Measurements from ENCODE around the gene NHERF2.

Gene NHERF2

DNA sequence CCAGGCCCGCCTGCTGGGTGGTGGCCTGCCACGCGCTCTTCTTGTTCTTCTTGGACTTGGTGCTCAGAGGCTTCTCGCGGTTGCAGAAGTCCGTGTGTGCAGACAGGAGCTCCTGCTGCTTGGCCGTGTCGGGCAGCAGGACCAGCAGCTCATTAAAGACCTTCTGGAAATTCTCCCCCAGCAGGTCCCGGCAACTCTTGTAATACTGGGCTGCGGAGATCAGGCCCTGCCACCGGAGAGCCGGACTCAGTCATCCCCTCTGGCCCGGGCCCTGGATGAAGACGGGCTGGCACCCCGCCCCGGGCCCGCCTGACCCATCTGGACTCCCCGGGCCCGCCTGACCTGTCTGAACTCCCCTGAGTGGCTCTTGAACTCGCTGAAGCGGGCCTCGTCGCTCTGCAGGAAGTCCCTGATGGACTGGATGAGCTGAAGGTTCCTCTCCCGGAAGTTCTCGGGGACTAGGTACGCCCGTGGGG, 28.3 kb upstream of the NHERF2 start:
- TF ChIP-seq GATA2 (IDR thresholded peaks at IDR 0.05; ENCODE audit: low read depth, low read length) (no peak), GATA3 (IDR thresholded peaks at IDR 0.05; ENCODE audit: low read depth, low read length) (no peak)

- no peak for TF ChIP-seq GATA3 (IDR thresholded peaks at IDR 0.05; ENCODE audit: low read depth, low read length)
- TF ChIP-seq GATA2 (IDR thresholded peaks at IDR 0.05; ENCODE audit: low read depth, low read length): no peak
Measured at GRCh38 chr16:1998852-1999801, 27.6 kb upstream of the NHERF2 start.

DNA sequence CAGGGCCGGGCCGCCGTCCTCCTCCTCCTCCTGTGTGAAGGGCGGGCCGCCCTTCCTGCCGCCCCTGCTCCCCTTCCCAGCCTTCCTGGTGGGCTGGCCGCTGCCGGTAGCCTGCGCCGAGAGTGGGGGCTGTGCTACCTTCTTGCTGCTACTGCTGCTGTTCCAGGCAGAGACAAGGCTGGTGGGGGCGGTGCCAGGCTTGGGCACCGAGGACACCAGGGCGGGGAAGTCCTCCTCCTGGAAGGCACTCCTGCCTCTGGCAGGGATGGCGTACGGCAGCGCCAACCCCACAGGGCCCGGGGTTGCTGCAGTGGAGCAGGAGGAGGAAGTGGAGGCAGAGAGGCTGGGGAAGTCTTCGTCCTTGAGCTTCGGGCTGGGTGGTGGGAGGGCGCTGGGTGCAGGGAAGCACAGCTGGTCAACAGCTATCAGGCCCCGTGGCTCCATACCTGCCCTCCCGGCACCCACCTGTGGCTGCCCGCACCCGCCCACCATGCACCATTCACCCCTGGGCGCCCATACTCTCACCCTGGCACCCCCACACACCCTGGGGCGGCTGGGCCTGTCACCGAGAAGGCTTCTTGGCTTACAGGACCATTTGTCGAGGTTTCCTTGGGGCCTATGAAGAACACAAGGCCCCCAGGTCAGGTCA, 26.7 kb upstream of the NHERF2 start:
- TF ChIP-seq GATA3 (IDR thresholded peaks at IDR 0.05; ENCODE audit: low read depth, low read length) (no peak), GATA2 (IDR thresholded peaks at IDR 0.05; ENCODE audit: low read depth, low read length) (no peak)

DNA sequence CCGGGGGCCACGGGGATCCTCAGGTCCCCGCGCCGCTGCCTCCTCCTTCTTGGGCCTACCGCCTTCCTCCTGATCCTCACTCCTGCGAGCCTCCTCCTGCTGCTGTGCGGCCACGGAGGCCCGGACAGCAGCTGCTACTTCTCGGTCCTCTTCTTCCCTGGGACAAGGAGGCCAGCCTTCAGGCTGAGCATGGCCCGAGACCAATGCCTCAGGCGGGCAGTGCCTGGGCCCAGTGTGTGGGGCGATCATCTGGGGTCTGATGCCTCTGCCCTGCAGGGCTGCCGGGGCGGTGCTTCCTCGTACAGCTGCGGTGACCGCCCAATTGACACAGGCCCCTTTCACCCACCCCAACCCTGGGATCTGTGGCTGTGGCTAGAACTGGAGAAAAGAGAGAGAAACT, 25.7 kb upstream of the NHERF2 start:
- no peak for TF ChIP-seq GATA2 (IDR thresholded peaks at IDR 0.05; ENCODE audit: low read depth, low read length)
- no peak for TF ChIP-seq GATA3 (IDR thresholded peaks at IDR 0.05; ENCODE audit: low read depth, low read length)

DNA sequence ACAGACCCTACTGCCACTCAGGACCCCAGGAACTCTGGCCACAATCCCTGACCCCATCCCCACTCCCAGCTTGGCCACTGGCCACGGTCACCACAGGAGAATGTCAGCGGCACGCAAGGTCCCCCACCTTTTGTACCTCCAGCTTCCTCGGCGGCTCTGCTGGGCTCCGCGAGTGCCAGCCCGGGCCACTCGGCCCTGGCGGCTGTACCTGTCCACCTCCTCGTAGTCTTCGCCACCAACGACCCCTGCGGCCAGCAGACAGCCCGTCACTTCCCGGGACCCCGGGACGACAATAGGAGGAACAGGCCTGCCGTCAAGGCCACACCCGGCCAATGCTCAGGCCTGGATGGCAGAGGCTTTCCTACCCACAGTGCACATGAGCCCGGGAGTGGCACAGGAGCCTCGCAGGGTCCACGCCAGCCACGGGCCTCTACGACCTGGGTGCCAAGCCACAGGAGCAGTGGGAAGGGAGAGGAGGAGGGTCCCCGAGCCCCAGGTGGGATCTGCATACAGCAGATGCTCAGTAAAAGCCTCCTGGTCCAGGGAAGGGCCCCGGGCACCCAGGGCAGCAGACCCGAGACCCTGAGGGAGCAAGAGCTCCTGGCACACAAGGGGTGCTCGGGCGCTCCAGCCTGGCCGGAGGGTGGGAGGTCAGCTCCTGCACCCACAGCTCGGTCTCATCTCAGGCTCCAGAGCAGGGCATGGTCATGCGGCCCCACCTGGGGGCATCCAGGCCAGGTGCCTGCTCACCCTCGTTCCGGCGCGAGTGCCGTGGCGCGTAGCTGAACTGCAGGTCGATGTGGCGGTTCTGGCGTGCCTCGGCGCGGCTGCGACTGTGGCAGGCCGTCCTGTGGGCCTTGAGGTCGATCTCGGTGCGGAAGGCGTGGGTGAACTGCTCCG, 25.0 kb upstream of the NHERF2 start:
- TF ChIP-seq GATA3 (IDR thresholded peaks at IDR 0.05; ENCODE audit: low read depth, low read length) (no peak), GATA2 (IDR thresholded peaks at IDR 0.05; ENCODE audit: low read depth, low read length) (no peak)

DNA sequence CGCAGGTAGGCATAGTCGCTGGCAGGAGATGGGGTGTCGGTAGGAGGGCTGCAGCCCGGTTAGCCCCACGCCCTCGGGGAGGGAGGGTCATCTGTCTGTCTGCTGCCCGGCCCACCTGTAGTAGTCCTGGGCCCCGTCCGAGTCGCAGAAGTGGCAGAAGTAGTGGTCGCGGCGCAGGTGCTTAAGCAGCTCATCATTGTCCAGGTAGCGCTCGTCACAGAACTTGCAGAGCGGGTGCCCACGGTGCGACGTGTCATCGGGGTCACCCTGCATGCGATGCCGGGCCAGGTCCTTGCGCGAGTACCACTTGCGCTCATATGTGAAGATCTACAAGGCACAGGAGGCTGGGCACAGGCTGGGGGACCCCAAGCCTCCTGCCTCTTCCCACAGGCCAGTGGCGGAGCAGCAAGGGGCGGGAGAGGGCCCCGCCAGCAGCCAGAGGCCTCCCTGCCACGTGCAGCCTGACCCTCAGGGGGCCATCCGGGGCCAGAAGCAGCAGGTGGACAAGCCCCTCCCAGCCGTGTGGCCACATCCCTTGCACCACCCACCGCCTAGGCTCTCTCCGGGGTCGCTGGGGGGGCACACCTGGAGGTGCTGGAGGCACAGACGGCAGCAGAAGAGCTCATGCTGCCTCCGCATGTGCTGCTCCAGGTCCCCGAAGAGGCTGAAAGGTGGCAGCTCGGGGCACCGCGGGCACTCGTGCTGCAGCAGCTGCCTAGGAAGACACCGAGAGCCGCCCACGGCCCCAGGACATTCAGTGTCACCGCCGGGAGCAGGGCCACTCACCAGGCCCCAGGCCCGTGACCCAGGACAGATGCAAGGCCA, 24.1 kb upstream of the NHERF2 start:
- TF ChIP-seq GATA2 (IDR thresholded peaks at IDR 0.05; ENCODE audit: low read depth, low read length) (no peak), GATA3 (IDR thresholded peaks at IDR 0.05; ENCODE audit: low read depth, low read length) (no peak)

GRCh38 chr16:2003231-2003826, 23.4 kb upstream of the NHERF2 start:
- TF ChIP-seq GATA3 (IDR thresholded peaks at IDR 0.05; ENCODE audit: low read depth, low read length) (no peak), GATA2 (IDR thresholded peaks at IDR 0.05; ENCODE audit: low read depth, low read length) (no peak)

- TF ChIP-seq GATA2 (IDR thresholded peaks at IDR 0.05; ENCODE audit: low read depth, low read length) (no peak), GATA3 (IDR thresholded peaks at IDR 0.05; ENCODE audit: low read depth, low read length) (no peak)
Measured at GRCh38 chr16:2003827-2004641, 22.7 kb upstream of the NHERF2 start.

DNA sequence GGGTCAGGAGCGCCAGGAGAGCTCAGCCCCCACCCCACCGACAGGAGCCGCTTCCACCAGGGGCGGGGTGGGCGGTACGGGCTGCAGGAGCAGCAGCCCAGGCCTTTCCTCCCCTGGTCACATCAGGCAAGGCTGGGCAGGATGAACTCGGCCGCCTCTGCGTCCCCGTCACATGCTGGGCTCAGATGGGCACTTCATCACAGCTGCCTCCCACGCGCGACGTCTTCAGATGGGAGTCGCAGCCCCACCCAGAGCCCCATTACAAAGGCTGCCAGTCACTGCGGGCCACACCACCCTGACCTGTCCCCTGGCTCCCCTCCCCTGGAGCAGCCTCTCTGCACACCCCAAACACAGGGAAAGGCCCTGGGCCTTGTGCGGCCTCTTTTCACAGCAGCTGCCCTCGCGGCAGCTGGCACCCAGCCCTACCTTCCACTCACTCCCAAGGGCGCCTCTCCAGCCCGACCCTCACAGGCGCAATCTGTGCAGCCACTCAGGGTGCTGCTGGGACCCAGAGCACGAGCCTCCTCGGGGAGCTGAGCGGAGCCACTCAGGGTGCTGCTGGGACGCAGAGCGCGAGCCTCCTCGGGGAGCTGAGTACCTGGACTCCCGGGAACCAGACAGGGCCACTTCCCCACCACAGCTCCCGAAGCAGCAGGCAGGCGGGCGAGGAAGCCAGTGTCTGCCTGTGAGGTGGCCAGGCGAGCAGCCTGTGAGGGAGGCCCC, 21.7 kb upstream of the NHERF2 start:
- no peak for TF ChIP-seq GATA3 (IDR thresholded peaks at IDR 0.05; ENCODE audit: low read depth, low read length)
- no peak for TF ChIP-seq GATA2 (IDR thresholded peaks at IDR 0.05; ENCODE audit: low read depth, low read length)

GRCh38 chr16:2005646-2006045, 21.1 kb upstream of the NHERF2 start:
- no peak for TF ChIP-seq GATA2 (IDR thresholded peaks at IDR 0.05; ENCODE audit: low read depth, low read length)
- no peak for TF ChIP-seq GATA3 (IDR thresholded peaks at IDR 0.05; ENCODE audit: low read depth, low read length)

- TF ChIP-seq GATA3 (IDR thresholded peaks at IDR 0.05; ENCODE audit: low read depth, low read length) (no peak), GATA2 (IDR thresholded peaks at IDR 0.05; ENCODE audit: low read depth, low read length) (no peak)
Measured at GRCh38 chr16:2006317-2006716, 20.4 kb upstream of the NHERF2 start.

Measured in SH-SY5Y (cell line).